HG03521 (cell line): ENCODE results near the gene C4A.
"Not testable (repeated sequence)": the region's sequence is repeated elsewhere in the genome, so short reads cannot be mapped to it uniquely, and the experiment has no call there.

Source experiments
- ATAC-seq: cut with Tn5 transposase; IDR thresholded peaks from one replicate; pipeline ENCODE4 v1.9.1; 2021; ENCODE audit warnings: mild to moderate bottlenecking, moderate library complexity; ENCODE audit not compliant: unreplicated experiment

Gene C4A

DNA sequence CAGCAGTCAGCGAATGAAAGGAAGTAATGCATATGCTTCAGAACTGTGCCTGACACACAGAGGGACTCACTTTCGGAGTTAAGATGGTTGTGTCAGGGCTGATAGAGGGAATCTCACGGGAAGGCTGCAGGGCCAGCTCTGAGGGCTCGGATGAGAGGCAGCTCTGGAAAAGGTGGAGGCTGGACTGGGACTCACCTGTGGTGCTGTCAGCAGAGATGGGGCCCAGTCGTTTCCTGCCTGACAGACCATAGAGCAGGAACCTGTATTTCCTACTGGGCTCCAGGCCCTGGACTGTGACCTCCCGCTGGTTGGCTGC is 65.6 kb downstream of the C4A start:
- ATAC-seq: no peak

DNA sequence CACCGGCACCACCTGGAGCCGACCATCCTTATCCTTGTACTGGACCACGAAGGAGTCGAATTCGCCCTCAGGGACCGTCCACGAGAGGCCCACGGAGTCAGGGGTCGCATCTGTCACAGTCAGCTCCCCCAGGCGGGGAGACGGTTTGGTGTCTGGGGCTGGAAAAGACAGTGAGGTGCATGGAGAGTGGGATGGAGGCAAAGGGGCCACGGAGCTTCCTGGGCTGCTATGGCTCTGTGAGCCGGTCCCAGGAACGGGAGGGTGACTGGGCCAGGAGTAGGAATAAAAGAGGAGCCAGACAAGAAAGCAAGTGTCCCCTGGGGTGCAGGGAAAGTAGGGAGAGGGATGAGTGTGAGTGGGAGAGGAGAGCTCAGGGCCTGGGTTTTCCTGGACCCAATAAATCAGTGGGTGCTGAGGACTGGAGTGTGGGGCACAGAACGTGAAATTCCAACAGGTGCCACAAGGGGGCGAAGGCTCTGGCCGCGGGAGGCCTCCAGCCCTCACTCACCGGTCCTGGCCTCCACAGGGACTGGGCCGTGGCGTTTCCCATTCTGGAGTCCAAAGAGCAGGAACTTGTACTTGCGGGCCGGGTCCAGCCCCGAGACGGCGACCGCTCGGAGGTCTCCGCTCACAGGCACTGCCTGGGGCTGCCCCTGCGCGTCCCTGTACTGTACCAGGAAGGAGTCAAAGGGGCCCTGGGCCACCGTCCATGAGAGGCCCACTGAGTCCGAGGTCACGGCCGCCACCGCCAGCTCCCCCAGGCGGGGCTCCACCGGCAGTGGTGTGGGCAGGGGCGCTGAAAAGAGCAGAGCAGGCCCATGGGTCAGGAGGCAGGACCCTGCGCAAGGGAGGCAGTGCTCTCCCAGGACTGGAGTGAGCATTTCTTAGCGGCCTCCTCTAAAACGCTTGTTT is 66.3 kb downstream of the C4A start:
- ATAC-seq: no peak

DNA sequence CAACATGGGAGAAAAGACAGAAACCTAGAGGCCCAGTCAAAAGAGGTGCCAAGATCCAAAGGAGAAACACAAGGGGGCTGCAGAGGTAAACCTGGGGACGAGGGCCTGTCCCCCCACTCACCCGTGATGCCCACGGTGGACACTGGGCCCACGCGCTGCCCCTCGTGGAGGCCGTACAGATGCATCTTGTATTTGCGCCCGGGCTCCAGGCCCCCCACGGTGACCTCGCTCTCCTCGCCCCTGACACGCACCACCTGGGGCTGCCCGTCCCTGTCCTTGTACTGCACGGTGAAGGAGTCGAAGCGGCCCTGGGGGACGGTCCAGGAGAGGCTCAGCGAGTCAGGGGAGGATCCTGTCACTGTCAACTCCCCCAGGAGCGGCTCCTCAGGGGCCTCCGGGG is 67.3 kb downstream of the C4A start:
- not testable (repeated sequence) for ATAC-seq

DNA sequence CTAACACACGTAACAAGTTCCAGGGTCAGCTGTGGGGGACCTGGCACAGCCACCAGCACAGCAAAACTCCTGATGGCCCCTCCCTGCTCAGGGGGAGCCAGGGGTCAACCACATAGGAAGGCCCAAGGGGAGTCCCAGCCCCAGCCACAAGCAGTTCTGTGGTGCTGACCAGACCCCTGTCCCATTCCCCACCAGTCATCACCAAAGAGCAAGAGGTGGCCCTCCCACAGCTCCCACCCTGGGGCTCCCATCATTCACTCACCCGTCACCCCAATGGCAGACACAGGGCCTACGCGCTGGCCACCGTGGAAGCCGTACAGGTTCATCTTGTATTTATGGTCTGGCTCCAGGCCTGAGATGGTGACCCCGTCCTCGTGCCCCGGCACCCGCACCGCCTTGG is 67.9 kb downstream of the C4A start:
- ATAC-seq: not testable (repeated sequence)

DNA sequence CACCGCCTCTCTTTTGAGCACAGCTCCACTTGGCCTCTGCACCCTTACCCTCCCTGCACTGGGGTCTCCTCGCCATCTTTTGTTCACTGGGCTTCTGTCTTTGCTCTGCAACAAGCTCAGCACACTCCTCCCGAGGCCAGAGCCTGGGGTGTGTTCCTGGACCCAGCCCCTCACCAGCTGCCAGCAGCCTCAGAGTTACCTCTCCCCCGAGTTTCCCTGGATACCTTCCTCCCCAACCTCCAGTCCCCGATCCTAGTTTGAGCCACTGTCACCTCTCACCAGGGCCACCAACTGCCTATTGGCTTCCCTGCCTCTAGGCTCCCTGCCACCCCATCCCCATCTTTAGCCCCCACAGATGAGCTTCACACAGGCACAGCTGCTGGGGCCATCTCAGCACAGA is 68.7 kb downstream of the C4A start:
- no peak for ATAC-seq
